Activated effector memory CD4-positive, alpha-beta T cell treated with Interleukin-2 at 50 U/mL for 16 hours (primary cell): ENCODE results near the gene RPN2.

ENCODE experiments used
- DNase-seq: peaks from one replicate; pipeline ENCODE4 v3.0.0-alpha.2; 2020

RPN2 gene

GRCh38 chr20:37270576-37271420 is 91.7 kb downstream of the RPN2 start:
- DNase-seq, result no peak

GRCh38 chr20:37271421-37271768 is 92.3 kb downstream of the RPN2 start:
- DNase-seq, result no peak

- DNase-seq, result no peak
These were observed 94.9 kb downstream of the RPN2 start for GRCh38 chr20:37273988-37274387.

GRCh38 chr20:37274851-37275524 is 95.9 kb downstream of the RPN2 start:
- DNase-seq, result no peak

GRCh38 chr20:37276494-37277252 is 97.5 kb downstream of the RPN2 start:
- no peak for DNase-seq

- DNase-seq, result no peak
These were observed 98.1 kb downstream of the RPN2 start for GRCh38 chr20:37277253-37277593.

GRCh38 chr20:37278966-37279590 is 99.9 kb downstream of the RPN2 start:
- no peak for DNase-seq

GRCh38 chr20:37279820-37280219 is 100.7 kb downstream of the RPN2 start:
- DNase-seq, result no peak

GRCh38 chr20:37280403-37280802 is 101.3 kb downstream of the RPN2 start:
- no peak for DNase-seq

- DNase-seq, result no peak
These were observed 103.4 kb downstream of the RPN2 start for GRCh38 chr20:37282556-37282955.

- DNase-seq, result no peak
These were observed 104.5 kb downstream of the RPN2 start for GRCh38 chr20:37283530-37284195.

GRCh38 chr20:37284691-37285161 is 105.6 kb downstream of the RPN2 start:
- DNase-seq, result no peak

- no peak for DNase-seq
These were observed 106.7 kb downstream of the RPN2 start for GRCh38 chr20:37285664-37286374.

GRCh38 chr20:37288091-37288490 is 109.0 kb downstream of the RPN2 start:
- no peak for DNase-seq

GRCh38 chr20:37290158-37290810 is 111.2 kb downstream of the RPN2 start:
- DNase-seq, result no peak
